Stimulated activated naive CD8-positive, alpha-beta T cell treated with anti-CD3 and anti-CD28 coated beads, Interleukin-15, Interleukin-2, amounts not matched to agents 100 ng/mL and 50 ng/mL, for 24 hours (primary cell): ENCODE measurements around the gene RSPRY1.
A peak's percentile ranks its signal among the peaks of the same experiment; 100 is the strongest.
"Not testable (repeated sequence)": the region's sequence is repeated elsewhere in the genome, so short reads cannot be mapped to it uniquely, and the experiment has no call there.

Experiments used
- H3K27ac Mint-ChIP-seq: one replicate; pipeline ENCODE4 v1.8.0; 2021; ENCODE audit warnings: mild to moderate bottlenecking, mixed read lengths
- H3K27me3 Mint-ChIP-seq: one replicate; pipeline ENCODE4 v1.8.0; 2021; ENCODE audit warnings: mixed read lengths
- H3K36me3 Mint-ChIP-seq: one replicate; pipeline ENCODE4 v1.8.0; 2021; ENCODE audit warnings: low read depth, mixed read lengths
- H3K4me1 Mint-ChIP-seq: one replicate; pipeline ENCODE4 v1.8.0; 2021; ENCODE audit warnings: low read depth, mixed read lengths
- H3K4me3 Mint-ChIP-seq: one replicate; pipeline ENCODE4 v1.8.0; 2021; ENCODE audit warnings: mild to moderate bottlenecking, mixed read lengths
- H3K9me3 Mint-ChIP-seq: one replicate; pipeline ENCODE4 v1.8.0; 2021; ENCODE audit warnings: mixed read lengths

The RSPRY1 gene

DNA sequence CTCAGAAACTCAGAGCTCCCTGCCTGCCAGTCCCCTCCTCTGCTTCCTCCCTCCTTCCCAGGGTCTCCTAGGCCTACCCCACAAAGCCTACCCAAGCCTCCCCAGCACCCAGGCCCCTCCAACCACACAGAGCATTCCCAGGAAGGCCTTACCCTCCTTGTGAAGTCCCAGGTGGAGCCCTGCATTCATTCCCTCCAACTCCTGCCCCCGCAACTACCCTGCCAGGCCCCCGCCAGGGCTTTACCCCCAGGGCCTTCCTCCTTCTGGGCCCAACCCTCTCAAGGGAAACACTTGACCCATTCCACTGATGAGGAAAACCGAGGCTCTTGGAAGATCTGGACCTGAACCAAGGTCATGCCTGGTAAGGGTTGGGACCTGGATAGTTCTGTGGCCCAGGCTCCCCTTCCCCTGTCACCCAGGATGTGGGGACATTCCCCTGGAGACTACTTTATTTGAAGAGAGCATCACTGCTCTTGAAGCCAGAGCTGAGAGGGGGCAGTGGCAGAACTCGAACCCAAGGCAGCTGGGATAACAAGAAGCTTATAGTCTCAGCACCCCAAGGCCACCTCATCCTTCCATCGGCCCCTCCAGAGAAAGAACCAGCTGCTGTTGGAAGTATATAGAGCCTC, 85.9 kb downstream of the RSPRY1 start:
- Mint-ChIP-seq H3K9me3 (no peaks in the 10 kb centered on the region), H3K4me3 (no peak overlapping the region), H3K27ac (peak overlapping the region; percentile 16), H3K27me3 (no peaks in the 10 kb centered on the region), H3K4me1 (peaks cover 28% of the 10 kb centered on the region), H3K36me3 (no peaks in the 10 kb centered on the region)

GRCh38 chr16:57273359-57273758, 87.2 kb downstream of the RSPRY1 start:
- H3K4me3 Mint-ChIP-seq, result no peak overlapping the region
- no peaks in the 10 kb centered on the region for H3K36me3 Mint-ChIP-seq
- no peaks in the 10 kb centered on the region for H3K9me3 Mint-ChIP-seq
- peaks cover 28% of the 10 kb centered on the region for H3K4me1 Mint-ChIP-seq
- H3K27me3 Mint-ChIP-seq, result no peaks in the 10 kb centered on the region
- H3K27ac Mint-ChIP-seq, result no peak overlapping the region

GRCh38 chr16:57273826-57274225, 87.7 kb downstream of the RSPRY1 start:
- H3K27me3 Mint-ChIP-seq, result no peaks in the 10 kb centered on the region
- H3K4me3 Mint-ChIP-seq, result no peak overlapping the region
- H3K36me3 Mint-ChIP-seq, result no peaks in the 10 kb centered on the region
- H3K9me3 Mint-ChIP-seq, result no peaks in the 10 kb centered on the region
- H3K4me1 Mint-ChIP-seq, result peaks cover 28% of the 10 kb centered on the region
- H3K27ac Mint-ChIP-seq, result no peak overlapping the region

DNA sequence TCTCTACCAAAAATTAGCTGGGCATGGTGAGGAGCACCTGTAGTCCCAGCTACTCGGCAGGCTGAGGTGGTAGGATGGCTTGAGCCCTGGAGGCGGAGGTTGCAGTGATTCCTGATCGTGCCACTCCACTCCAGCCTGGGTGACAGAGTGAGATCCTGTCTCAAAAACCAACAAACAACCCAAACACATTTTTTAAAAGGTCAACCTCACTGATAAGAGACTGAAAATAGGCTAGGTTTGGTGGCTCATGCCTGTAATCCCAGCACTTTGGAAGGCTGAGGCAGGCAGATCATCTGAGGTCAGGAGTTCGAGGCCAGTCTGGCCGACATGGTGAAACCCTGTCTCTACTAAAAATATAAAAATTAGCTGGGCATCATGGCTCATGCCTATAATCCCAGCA, 89.8 kb downstream of the RSPRY1 start:
- H3K4me3 Mint-ChIP-seq, H3K9me3 Mint-ChIP-seq, H3K27ac Mint-ChIP-seq, H3K27me3 Mint-ChIP-seq, H3K36me3 Mint-ChIP-seq: not testable (repeated sequence)
- peaks cover 25% of the 10 kb centered on the region for H3K4me1 Mint-ChIP-seq

GRCh38 chr16:57276596-57276995, 90.5 kb downstream of the RSPRY1 start:
- Mint-ChIP-seq H3K27me3 (no peaks in the 10 kb centered on the region), H3K27ac (no peak overlapping the region), H3K9me3 (no peaks in the 10 kb centered on the region), H3K4me1 (peaks cover 25% of the 10 kb centered on the region), H3K36me3 (no peaks in the 10 kb centered on the region), H3K4me3 (no peak overlapping the region)

- Mint-ChIP-seq H3K27ac (no peak overlapping the region), H3K36me3 (no peaks in the 10 kb centered on the region), H3K4me1 (peaks cover 25% of the 10 kb centered on the region), H3K9me3 (no peaks in the 10 kb centered on the region), H3K4me3 (no peak overlapping the region), H3K27me3 (no peaks in the 10 kb centered on the region)
Observed at GRCh38 chr16:57277586-57277985, 91.5 kb downstream of the RSPRY1 start.

DNA sequence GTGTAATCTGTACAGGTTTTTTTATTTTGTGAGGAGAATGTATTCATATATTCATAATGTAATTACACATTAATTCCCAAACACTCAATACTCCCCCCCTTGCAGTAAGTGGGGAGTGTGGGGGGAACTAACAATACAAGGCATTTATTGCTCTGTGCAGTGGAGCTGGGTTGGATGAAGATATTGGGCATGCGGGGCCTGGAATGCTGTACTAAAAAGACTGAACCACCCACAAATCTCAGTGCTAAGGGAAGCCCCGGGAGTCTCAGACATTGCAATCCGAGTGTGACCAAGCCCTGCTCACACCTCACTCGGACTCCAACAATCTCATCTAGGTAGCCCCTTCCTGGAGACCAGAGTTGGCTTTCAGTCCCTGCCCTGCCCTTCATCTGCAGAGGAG, 92.4 kb downstream of the RSPRY1 start:
- Mint-ChIP-seq H3K27me3 (no peaks in the 10 kb centered on the region), H3K9me3 (no peaks in the 10 kb centered on the region), H3K4me1 (peaks cover 25% of the 10 kb centered on the region), H3K4me3 (no peak overlapping the region), H3K36me3 (no peaks in the 10 kb centered on the region), H3K27ac (no peak overlapping the region)

- H3K9me3 Mint-ChIP-seq, result no peaks in the 10 kb centered on the region
- no peak overlapping the region for H3K27ac Mint-ChIP-seq
- H3K27me3 Mint-ChIP-seq, result peaks cover 4% of the 10 kb centered on the region
- no peak overlapping the region for H3K4me3 Mint-ChIP-seq
- H3K4me1 Mint-ChIP-seq, result peaks cover 30% of the 10 kb centered on the region
- no peaks in the 10 kb centered on the region for H3K36me3 Mint-ChIP-seq
Observed at GRCh38 chr16:57279780-57280638, 93.9 kb downstream of the RSPRY1 start.

DNA sequence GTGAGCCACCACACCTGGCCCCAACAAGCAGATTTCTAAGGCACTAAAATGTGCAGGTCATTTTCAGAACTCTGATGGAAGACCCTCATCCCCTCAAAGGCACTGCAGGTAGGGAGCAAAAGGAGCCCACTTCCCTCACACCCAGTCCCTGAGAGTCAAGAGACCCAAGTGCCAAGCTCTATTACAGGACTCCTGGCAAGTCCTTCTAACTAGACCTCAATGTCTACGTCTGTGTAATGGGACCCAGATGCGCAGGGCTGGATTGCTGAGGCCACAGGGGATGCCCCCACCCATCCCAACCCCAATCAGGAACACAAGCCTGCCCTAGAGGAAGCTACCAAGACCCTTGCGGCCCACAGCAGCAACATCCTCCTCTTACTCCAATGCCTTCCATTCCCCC, 95.7 kb downstream of the RSPRY1 start:
- H3K27me3 Mint-ChIP-seq, result peaks cover 4% of the 10 kb centered on the region
- no peak overlapping the region for H3K27ac Mint-ChIP-seq
- no peaks in the 10 kb centered on the region for H3K9me3 Mint-ChIP-seq
- no peaks in the 10 kb centered on the region for H3K36me3 Mint-ChIP-seq
- no peak overlapping the region for H3K4me3 Mint-ChIP-seq
- H3K4me1 Mint-ChIP-seq, result peaks cover 24% of the 10 kb centered on the region

DNA sequence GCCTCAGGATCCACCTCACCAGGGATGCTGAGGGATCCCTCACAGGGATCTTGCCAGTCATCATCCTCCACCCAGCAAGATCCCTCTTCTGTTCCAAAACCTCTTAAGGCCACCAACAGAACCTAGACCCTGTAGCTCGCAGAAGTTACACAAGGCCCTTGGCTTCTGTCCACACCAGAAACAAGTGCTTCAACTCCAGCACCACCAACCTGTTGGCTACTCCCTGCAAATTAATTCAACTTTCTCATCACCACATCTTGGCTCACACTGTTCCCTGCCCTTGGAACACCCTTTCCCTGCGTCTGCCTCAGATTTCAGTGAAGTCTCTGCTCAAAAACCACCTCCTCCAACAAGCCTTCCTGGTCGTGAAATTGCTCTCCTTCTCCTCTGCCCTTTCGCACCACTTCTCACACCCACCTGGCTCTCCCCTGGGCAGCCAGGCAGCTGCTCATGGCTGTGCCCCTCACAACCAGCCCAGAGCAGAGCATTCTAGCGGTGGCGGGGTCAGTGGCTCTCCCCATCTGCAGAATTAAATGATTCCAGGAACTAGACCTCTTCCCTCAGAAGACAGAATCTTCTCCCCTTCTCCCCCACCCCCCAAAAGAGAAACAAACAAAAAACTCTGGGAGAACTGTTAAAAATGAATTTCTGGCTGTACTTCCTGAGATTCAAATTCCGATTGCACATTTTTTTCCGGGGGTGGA, 96.5 kb downstream of the RSPRY1 start:
- no peaks in the 10 kb centered on the region for H3K36me3 Mint-ChIP-seq
- H3K4me3 Mint-ChIP-seq, result no peak overlapping the region
- H3K9me3 Mint-ChIP-seq, result no peaks in the 10 kb centered on the region
- H3K27ac Mint-ChIP-seq, result no peak overlapping the region
- peaks cover 4% of the 10 kb centered on the region for H3K27me3 Mint-ChIP-seq
- peaks cover 17% of the 10 kb centered on the region for H3K4me1 Mint-ChIP-seq

- Mint-ChIP-seq H3K36me3 (no peaks in the 10 kb centered on the region), H3K9me3 (no peaks in the 10 kb centered on the region), H3K4me1 (peaks cover 9% of the 10 kb centered on the region), H3K27me3 (peaks cover 4% of the 10 kb centered on the region), H3K4me3 (peak overlapping the region; percentile 58), H3K27ac (no peak overlapping the region)
Observed at GRCh38 chr16:57283214-57283958, 97.3 kb downstream of the RSPRY1 start.

DNA sequence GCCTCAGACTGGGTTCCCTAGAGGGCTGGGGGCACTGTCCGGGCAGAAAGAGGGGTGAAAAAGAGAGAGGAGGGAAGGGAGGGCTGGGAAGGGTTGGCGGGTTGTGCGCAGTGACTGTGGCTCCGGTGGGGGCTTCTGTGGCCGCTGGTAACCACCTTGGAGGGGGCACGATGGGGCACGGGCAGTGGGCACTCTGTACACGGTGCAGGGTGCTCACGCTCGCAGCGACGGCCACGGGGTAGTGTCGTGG, 97.8 kb downstream of the RSPRY1 start:
- peak overlapping the region; percentile 58 for H3K4me3 Mint-ChIP-seq
- no peak overlapping the region for H3K27ac Mint-ChIP-seq
- H3K36me3 Mint-ChIP-seq, result no peaks in the 10 kb centered on the region
- peaks cover 5% of the 10 kb centered on the region for H3K4me1 Mint-ChIP-seq
- no peaks in the 10 kb centered on the region for H3K9me3 Mint-ChIP-seq
- peaks cover 4% of the 10 kb centered on the region for H3K27me3 Mint-ChIP-seq

GRCh38 chr16:57284209-57284951, 98.3 kb downstream of the RSPRY1 start, which contains the start of gene PLLP:
Gene PLLP (minus strand): TSS chr16:57284672. CDS start chr16:57284540, 132 bp downstream.
- peaks cover 6% of the 10 kb centered on the region for H3K4me1 Mint-ChIP-seq
- peak within 1 kb of the TSS; percentile 67 for H3K4me3 Mint-ChIP-seq
- no peak within 1 kb of the TSS for H3K27ac Mint-ChIP-seq
- no peaks in the 10 kb centered on the region for H3K9me3 Mint-ChIP-seq
- H3K27me3 Mint-ChIP-seq, result peaks cover 4% of the 10 kb centered on the region
- H3K36me3 Mint-ChIP-seq, result no peaks in the 10 kb centered on the region

DNA sequence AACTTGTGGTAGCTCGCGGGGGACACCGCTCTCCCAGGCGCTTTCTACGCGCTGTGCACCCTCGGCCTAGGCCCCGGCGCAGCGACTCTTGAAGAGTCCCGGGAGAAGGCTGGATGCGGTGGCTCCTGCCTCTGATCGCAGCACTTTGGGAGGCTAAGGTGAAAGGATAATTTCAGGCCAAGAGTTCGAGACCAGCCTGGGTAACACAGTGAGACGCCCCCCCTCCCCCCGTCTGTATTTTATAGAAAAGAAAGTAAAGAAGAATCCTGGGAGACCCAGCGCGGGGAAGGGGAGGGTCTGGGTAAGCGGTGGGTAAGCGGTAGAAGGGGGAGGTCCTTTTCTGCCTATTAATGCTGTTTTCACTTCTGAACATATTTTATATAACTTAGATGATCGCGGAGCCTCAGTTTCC, 98.8 kb downstream of the RSPRY1 start:
- Mint-ChIP-seq H3K36me3 (no peaks in the 10 kb centered on the region), H3K4me1 (peaks cover 11% of the 10 kb centered on the region), H3K9me3 (no peaks in the 10 kb centered on the region), H3K27ac (no peak overlapping the region), H3K27me3 (peaks cover 4% of the 10 kb centered on the region), H3K4me3 (peak overlapping the region; percentile 67)
